Activated CD8-positive, alpha-beta T cell treated with anti-CD3 and anti-CD28 coated beads for 36 hours (primary cell): ENCODE measurements around the gene LRIG2. TPM values are rescaled to one million over a fixed set of nuclear protein-coding genes. Genes with fewer than 3 reads are reported as not detected.
A peak's percentile ranks its signal among the peaks of the same experiment; 100 is the strongest.
"Not testable (repeated sequence)": the region's sequence is repeated elsewhere in the genome, so short reads cannot be mapped to it uniquely, and the experiment has no call there.

Source experiments
- ATAC-seq: fragments of 200-7000 bp; cut with Tn5 transposase; one replicate; pipeline ENCODE4 v1.10.0; 2021; ENCODE audit warnings: mild to moderate bottlenecking, moderate library complexity
- CTCF ChIA-PET: fragments of 350-600 bp; sonication (Branson Sonifier 250); formaldehyde crosslinking; loops from one replicate; lab custom pipeline; 2021; ENCODE audit warnings: antibody characterized with exemption; lab: Charles Lee
- POLR2A ChIA-PET: fragments of 350-600 bp; sonication (Branson Sonifier 250); formaldehyde crosslinking; loops from one replicate; lab custom pipeline; 2021; ENCODE audit warnings: antibody characterized with exemption; lab: Charles Lee
- DNase-seq: peaks from one replicate; pipeline ENCODE4 v3.0.0-alpha.2; 2020
- H3K27ac Mint-ChIP-seq: one replicate; pipeline ENCODE4 v1.8.0; 2021; ENCODE audit warnings: mild to moderate bottlenecking, mixed read lengths
- H3K27me3 Mint-ChIP-seq: one replicate; pipeline ENCODE4 v1.8.0; 2021; ENCODE audit warnings: mixed read lengths
- H3K36me3 Mint-ChIP-seq: one replicate; pipeline ENCODE4 v1.8.0; 2021; ENCODE audit warnings: low read depth, mixed read lengths
- H3K4me1 Mint-ChIP-seq: one replicate; pipeline ENCODE4 v1.8.0; 2021; ENCODE audit warnings: low read depth, mixed read lengths
- H3K4me3 Mint-ChIP-seq: one replicate; pipeline ENCODE4 v1.8.0; 2021; ENCODE audit warnings: mild to moderate bottlenecking, moderate library complexity, mixed read lengths
- H3K9me3 Mint-ChIP-seq: one replicate; pipeline ENCODE4 v1.8.0; 2021; ENCODE audit warnings: mixed read lengths
- CTCF ChIP-seq: fragments of 200-600 bp; IDR thresholded peaks from one replicate; pipeline ENCODE4 v1.8.0; 2022; ENCODE audit warnings: antibody characterized with exemption, mild to moderate bottlenecking
- intact Hi-C: fragments of 100-400 bp; cut with micrococcal nuclease; formaldehyde crosslinking; loops from one replicate; pipeline ENCODE4 v1.10.0; 2022
- total RNA-seq, 2 experiments: library from RNA; stranded (reverse); gene quantifications; one replicate each; pipeline ENCODE4 v1.2.3, GENCODE V29; 2021

The LRIG2 gene
- 1 to 10 TPM; 7.2 to 8.3 TPM for total RNA-seq

- peak; percentile 95 for TF ChIP-seq CTCF
- CTCF ChIA-PET = interaction anchor here (0.6 to 3.1 kb wide), 72 partner anchors 8 to 730 kb away, joined by 3 to 73 read pairs (median 5); partner anchors contain the start of genes PPM1J and SLC16A1
- ATAC-seq = peak; percentile 97
Measured at GRCh38 chr1:113072757-113073478, at the start of gene LRIG2. Gene LRIG2 (plus strand): TSS chr1:113073198. CDS start chr1:113073407, 209 bp downstream.

GRCh38 chr1:113023316-113023715, 49.7 kb upstream of the LRIG2 start:
- POLR2A ChIA-PET = interaction anchor here (0.6 kb wide), 1 partner anchor 23 kb away, joined by 3 read pairs; no protein-coding TSS in a partner anchor
- H3K4me1 Mint-ChIP-seq, CTCF ChIA-PET, H3K9me3 Mint-ChIP-seq, intact Hi-C loops, H3K4me3 Mint-ChIP-seq, DNase-seq, H3K27ac Mint-ChIP-seq, H3K27me3 Mint-ChIP-seq, ATAC-seq, H3K36me3 Mint-ChIP-seq: not testable (repeated sequence)

More at GRCh38 chr1:113072757-113073478, at the start of gene LRIG2:
- H3K4me1 Mint-ChIP-seq = peaks cover 27% of the 10 kb centered on the region
- POLR2A ChIA-PET = interaction anchor here (0.6 to 1.3 kb wide), 7 partner anchors 9 to 165 kb away, joined by 3 to 5 read pairs (median 3); partner anchors contain the start of gene SLC16A1
- H3K36me3 Mint-ChIP-seq = peaks cover 8% of the 10 kb centered on the region
- intact Hi-C loops = loop anchor here (5.0 kb wide), 1 partner anchor 356 kb away; the partner anchor contains the start of gene PPM1J
- peak within 1 kb of the TSS; percentile 94 for H3K27ac Mint-ChIP-seq
- H3K27me3 Mint-ChIP-seq = no peaks in the 10 kb centered on the region
- H3K4me3 Mint-ChIP-seq = peak within 1 kb of the TSS; percentile 85
- H3K9me3 Mint-ChIP-seq = no peaks in the 10 kb centered on the region
- peak; percentile 99 for DNase-seq

GRCh38 chr1:113027007-113027406, 46.0 kb upstream of the LRIG2 start:
- ATAC-seq (no peak), DNase-seq (no peak)
- H3K27ac Mint-ChIP-seq = no peak overlapping the region
- POLR2A ChIA-PET = no interaction called here
- H3K4me3 Mint-ChIP-seq = no peak overlapping the region
- no peak for TF ChIP-seq CTCF
- no peaks in the 10 kb centered on the region for H3K9me3 Mint-ChIP-seq
- intact Hi-C loops = no loop called here
- H3K27me3 Mint-ChIP-seq = no peaks in the 10 kb centered on the region
- no peaks in the 10 kb centered on the region for H3K36me3 Mint-ChIP-seq
- CTCF ChIA-PET = interaction anchor here (0.6 to 2.4 kb wide), 3 partner anchors 14 to 487 kb away, joined by 3 to 8 read pairs (median 7); partner anchors contain the start of gene LRIG2
- H3K4me1 Mint-ChIP-seq = no peaks in the 10 kb centered on the region

GRCh38 chr1:113027449-113027848, 45.5 kb upstream of the LRIG2 start:
- Mint-ChIP-seq H3K4me3 (no peak overlapping the region), H3K4me1 (no peaks in the 10 kb centered on the region), H3K9me3 (no peaks in the 10 kb centered on the region), H3K27me3 (no peaks in the 10 kb centered on the region), H3K27ac (no peak overlapping the region), H3K36me3 (no peaks in the 10 kb centered on the region)
- DNase-seq = no peak
- CTCF ChIA-PET = interaction anchor here (1.8 to 2.4 kb wide), 2 partner anchors 14 to 45 kb away, joined by 7 to 8 read pairs; partner anchors contain the start of gene LRIG2
- no peak for TF ChIP-seq CTCF
- ATAC-seq = no peak
- intact Hi-C loops = no loop called here
- POLR2A ChIA-PET = no interaction called here

- H3K36me3 Mint-ChIP-seq = no peaks in the 10 kb centered on the region
- no peak overlapping the region for H3K4me3 Mint-ChIP-seq
- CTCF ChIA-PET = no interaction called here
- no peaks in the 10 kb centered on the region for H3K9me3 Mint-ChIP-seq
- no peak for TF ChIP-seq CTCF
- intact Hi-C loops = no loop called here
- POLR2A ChIA-PET = interaction anchor here (0.7 kb wide), 1 partner anchor 672 kb away, joined by 4 read pairs; no protein-coding TSS in a partner anchor
- no peaks in the 10 kb centered on the region for H3K4me1 Mint-ChIP-seq
- no peak for DNase-seq
- H3K27ac Mint-ChIP-seq = no peak overlapping the region
- ATAC-seq = no peak
- no peaks in the 10 kb centered on the region for H3K27me3 Mint-ChIP-seq
Measured at GRCh38 chr1:113029822-113030221, 43.2 kb upstream of the LRIG2 start.
